Raji (cell line): ENCODE results near the gene TMUB2.
A peak's percentile ranks its signal among the peaks of the same experiment; 100 is the strongest.

Source experiments
- POLR2A ChIP-seq: IDR thresholded peaks from 2 replicates; pipeline ENCODE4 v1.6.1; 2011; ENCODE audit warnings: low read depth, low read length, control low read depth; ENCODE audit not compliant: insufficient read depth

Gene TMUB2

GRCh38 chr17:44186307-44187130 is at the start of gene TMUB2:
TMUB2 (plus strand) TSS chr17:44186972; CDS start chr17:44187709, 737 bp downstream.
- peak; percentile 97 for TF ChIP-seq POLR2A

GRCh38 chr17:44137891-44138709 is 48.7 kb upstream of the TMUB2 start:
- TF ChIP-seq POLR2A = no peak

GRCh38 chr17:44144966-44145739 is 41.6 kb upstream of the TMUB2 start:
- TF ChIP-seq POLR2A = no peak

- no peak for TF ChIP-seq POLR2A
These were observed 40.1 kb upstream of the TMUB2 start for GRCh38 chr17:44146375-44147346.

- no peak for TF ChIP-seq POLR2A
These were observed 39.0 kb upstream of the TMUB2 start for GRCh38 chr17:44147812-44148211.

- no peak for TF ChIP-seq POLR2A
These were observed 36.9 kb upstream of the TMUB2 start for GRCh38 chr17:44149750-44150329.

- no peak for TF ChIP-seq POLR2A
These were observed 33.9 kb upstream of the TMUB2 start for GRCh38 chr17:44152875-44153274.

GRCh38 chr17:44155488-44155887 is 31.3 kb upstream of the TMUB2 start:
- TF ChIP-seq POLR2A = no peak

GRCh38 chr17:44159519-44160210 is 27.1 kb upstream of the TMUB2 start:
- TF ChIP-seq POLR2A = no peak

GRCh38 chr17:44164476-44164875 is 22.3 kb upstream of the TMUB2 start:
- no peak for TF ChIP-seq POLR2A

GRCh38 chr17:44167181-44167861 is 19.5 kb upstream of the TMUB2 start:
- no peak for TF ChIP-seq POLR2A

GRCh38 chr17:44170135-44170498 is 16.7 kb upstream of the TMUB2 start:
- TF ChIP-seq POLR2A = no peak
